ENCODE data around the gene P2RY4.
"Not testable (repeated sequence)": the region's sequence is repeated elsewhere in the genome, so short reads cannot be mapped to it uniquely, and the experiment has no call there.

Gene P2RY4

GRCh38 chrX:70260104-70260503 is at the start of gene P2RY4:
Gene P2RY4 (minus strand): TSS chrX:70260204. CDS start chrX:70259624, 580 bp downstream.
- no peak within 1 kb of the TSS for H3K27ac ChIP-seq (ENCODE audit: low read depth, low read length)
- no peaks in the 10 kb centered on the region for H3K4me1 ChIP-seq (ENCODE audit: insufficient read depth, low read length)
- H3K9me3 ChIP-seq (ENCODE audit: low read length), result no peaks in the 10 kb centered on the region
- no peaks in the 10 kb centered on the region for H3K27me3 ChIP-seq (ENCODE audit: control insufficient read depth in 1 of 2, insufficient read depth in 2 of 2, low read length in 2 of 2)
- H3K36me3 ChIP-seq (ENCODE audit: insufficient read depth, low read length), result no peaks in the 10 kb centered on the region
- H3K4me3 ChIP-seq (ENCODE audit: low read depth in 1 of 2, low read length in 2 of 2), result no peak within 1 kb of the TSS
- no peak within 1 kb of the TSS for H3K9ac ChIP-seq (ENCODE audit: low read length)

GRCh38 chrX:70301716-70302115 is 41.7 kb upstream of the P2RY4 start:
- Histone ChIP-seq H3K9me3 (ENCODE audit: low read length) (no peaks in the 10 kb centered on the region), H3K9ac (ENCODE audit: low read length) (no peak overlapping the region), H3K36me3 (ENCODE audit: insufficient read depth, low read length) (no peaks in the 10 kb centered on the region), H3K4me1 (ENCODE audit: insufficient read depth, low read length) (no peaks in the 10 kb centered on the region), H3K27ac (ENCODE audit: low read depth, low read length) (no peak overlapping the region), H3K27me3 (ENCODE audit: control insufficient read depth in 1 of 2, insufficient read depth in 2 of 2, low read length in 2 of 2) (no peaks in the 10 kb centered on the region), H3K4me3 (ENCODE audit: low read depth in 1 of 2, low read length in 2 of 2) (no peak overlapping the region)

GRCh38 chrX:70293621-70294020 is 33.6 kb upstream of the P2RY4 start:
- Histone ChIP-seq H3K4me1 (ENCODE audit: insufficient read depth, low read length) (peaks cover 7% of the 10 kb centered on the region), H3K27ac (ENCODE audit: low read depth, low read length) (no peak overlapping the region), H3K9ac (ENCODE audit: low read length) (no peak overlapping the region), H3K9me3 (ENCODE audit: low read length) (no peaks in the 10 kb centered on the region), H3K27me3 (ENCODE audit: control insufficient read depth in 1 of 2, insufficient read depth in 2 of 2, low read length in 2 of 2) (no peaks in the 10 kb centered on the region), H3K4me3 (ENCODE audit: low read depth in 1 of 2, low read length in 2 of 2) (no peak overlapping the region), H3K36me3 (ENCODE audit: insufficient read depth, low read length) (no peaks in the 10 kb centered on the region)

- Histone ChIP-seq H3K36me3 (ENCODE audit: insufficient read depth, low read length) (no peaks in the 10 kb centered on the region), H3K9me3 (ENCODE audit: low read length) (no peaks in the 10 kb centered on the region), H3K27me3 (ENCODE audit: control insufficient read depth in 1 of 2, insufficient read depth in 2 of 2, low read length in 2 of 2) (no peaks in the 10 kb centered on the region), H3K9ac (ENCODE audit: low read length) (no peak overlapping the region), H3K4me3 (ENCODE audit: low read depth in 1 of 2, low read length in 2 of 2) (no peak overlapping the region), H3K4me1 (ENCODE audit: insufficient read depth, low read length) (peaks cover 7% of the 10 kb centered on the region), H3K27ac (ENCODE audit: low read depth, low read length) (no peak overlapping the region)
Observed at GRCh38 chrX:70292788-70293187, 32.8 kb upstream of the P2RY4 start.

- H3K36me3 ChIP-seq (ENCODE audit: insufficient read depth, low read length), result no peaks in the 10 kb centered on the region
- H3K27ac ChIP-seq (ENCODE audit: low read depth, low read length), result no peak within 1 kb of the TSS
- peak within 1 kb of the TSS; percentile 33 for H3K9ac ChIP-seq (ENCODE audit: low read length)
- H3K27me3 ChIP-seq (ENCODE audit: control insufficient read depth in 1 of 2, insufficient read depth in 2 of 2, low read length in 2 of 2), result no peaks in the 10 kb centered on the region
- no peaks in the 10 kb centered on the region for H3K9me3 ChIP-seq (ENCODE audit: low read length)
- H3K4me1 ChIP-seq (ENCODE audit: insufficient read depth, low read length), result peaks cover 7% of the 10 kb centered on the region
- H3K4me3 ChIP-seq (ENCODE audit: low read depth in 1 of 2, low read length in 2 of 2), result peak within 1 kb of the TSS; percentile 49 to 56
Observed at GRCh38 chrX:70289793-70290770, 30.1 kb upstream of the P2RY4 start, which contains the start of the genes KIF4A and PDZD11. Gene KIF4A (plus strand): TSS chrX:70290104. CDS start chrX:70290459, 355 bp downstream. Gene PDZD11 (minus strand): TSS chrX:70289927. CDS start chrX:70289341, 586 bp downstream.

- H3K9ac ChIP-seq (ENCODE audit: low read length), result peak overlapping the region; percentile 33
- H3K27me3 ChIP-seq (ENCODE audit: control insufficient read depth in 1 of 2, insufficient read depth in 2 of 2, low read length in 2 of 2), result no peaks in the 10 kb centered on the region
- no peaks in the 10 kb centered on the region for H3K9me3 ChIP-seq (ENCODE audit: low read length)
- no peaks in the 10 kb centered on the region for H3K36me3 ChIP-seq (ENCODE audit: insufficient read depth, low read length)
- peak overlapping the region; percentile 49 to 56 for H3K4me3 ChIP-seq (ENCODE audit: low read depth in 1 of 2, low read length in 2 of 2)
- H3K27ac ChIP-seq (ENCODE audit: low read depth, low read length), result no peak overlapping the region
- H3K4me1 ChIP-seq (ENCODE audit: insufficient read depth, low read length), result peaks cover 7% of the 10 kb centered on the region
Observed at GRCh38 chrX:70289168-70289792, 29.3 kb upstream of the P2RY4 start.

GRCh38 chrX:70281951-70282350 is 21.9 kb upstream of the P2RY4 start, which contains the start of gene RAB41:
Gene RAB41 (plus strand): TSS chrX:70282172. CDS start chrX:70282218, 46 bp downstream.
- Histone ChIP-seq H3K27me3 (ENCODE audit: control insufficient read depth in 1 of 2, insufficient read depth in 2 of 2, low read length in 2 of 2) (peaks cover 0 to 5% of the 10 kb centered on the region in 2 donors), H3K4me3 (ENCODE audit: low read depth in 1 of 2, low read length in 2 of 2) (no peak within 1 kb of the TSS), H3K27ac (ENCODE audit: low read depth, low read length) (no peak within 1 kb of the TSS), H3K4me1 (ENCODE audit: insufficient read depth, low read length) (no peaks in the 10 kb centered on the region), H3K36me3 (ENCODE audit: insufficient read depth, low read length) (no peaks in the 10 kb centered on the region), H3K9me3 (ENCODE audit: low read length) (no peaks in the 10 kb centered on the region), H3K9ac (ENCODE audit: low read length) (no peak within 1 kb of the TSS)

- Histone ChIP-seq H3K9ac (ENCODE audit: low read length) (no peak overlapping the region), H3K27me3 (ENCODE audit: control insufficient read depth in 1 of 2, insufficient read depth in 2 of 2, low read length in 2 of 2) (peaks cover 0 to 5% of the 10 kb centered on the region in 2 donors), H3K4me3 (ENCODE audit: low read depth in 1 of 2, low read length in 2 of 2) (no peak overlapping the region), H3K4me1 (ENCODE audit: insufficient read depth, low read length) (no peaks in the 10 kb centered on the region), H3K9me3 (ENCODE audit: low read length) (no peaks in the 10 kb centered on the region), H3K27ac (ENCODE audit: low read depth, low read length) (no peak overlapping the region), H3K36me3 (ENCODE audit: insufficient read depth, low read length) (no peaks in the 10 kb centered on the region)
Observed at GRCh38 chrX:70280573-70280972, 20.6 kb upstream of the P2RY4 start.

- no peak overlapping the region for H3K27ac ChIP-seq (ENCODE audit: low read depth, low read length)
- H3K27me3 ChIP-seq (ENCODE audit: control insufficient read depth in 1 of 2, insufficient read depth in 2 of 2, low read length in 2 of 2), result peaks cover 0 to 5% of the 10 kb centered on the region in 2 donors
- H3K9ac ChIP-seq (ENCODE audit: low read length), result no peak overlapping the region
Observed at GRCh38 chrX:70279081-70279480, 19.1 kb upstream of the P2RY4 start.

GRCh38 chrX:70274029-70274428 is 14.0 kb upstream of the P2RY4 start:
- not testable (repeated sequence) for H3K9ac ChIP-seq (ENCODE audit: low read length); H3K4me1 ChIP-seq (ENCODE audit: insufficient read depth, low read length); H3K36me3 ChIP-seq (ENCODE audit: insufficient read depth, low read length); H3K27ac ChIP-seq (ENCODE audit: low read depth, low read length); H3K9me3 ChIP-seq (ENCODE audit: low read length); H3K27me3 ChIP-seq (ENCODE audit: control insufficient read depth in 1 of 2, insufficient read depth in 2 of 2, low read length in 2 of 2); H3K4me3 ChIP-seq (ENCODE audit: low read depth in 1 of 2, low read length in 2 of 2)

More at GRCh38 chrX:70279081-70279480, 19.1 kb upstream of the P2RY4 start:
- Histone ChIP-seq H3K4me3 (ENCODE audit: low read depth in 1 of 2, low read length in 2 of 2) (no peak overlapping the region), H3K36me3 (ENCODE audit: insufficient read depth, low read length) (no peaks in the 10 kb centered on the region), H3K9me3 (ENCODE audit: low read length) (no peaks in the 10 kb centered on the region), H3K4me1 (ENCODE audit: insufficient read depth, low read length) (no peaks in the 10 kb centered on the region)

- H3K36me3 ChIP-seq (ENCODE audit: insufficient read depth, low read length), result no peaks in the 10 kb centered on the region
- H3K4me3 ChIP-seq (ENCODE audit: low read depth in 1 of 2, low read length in 2 of 2), result no peak within 1 kb of the TSS
- peaks cover 0 to 5% of the 10 kb centered on the region in 2 donors for H3K27me3 ChIP-seq (ENCODE audit: control insufficient read depth in 1 of 2, insufficient read depth in 2 of 2, low read length in 2 of 2)
- no peak within 1 kb of the TSS for H3K27ac ChIP-seq (ENCODE audit: low read depth, low read length)
- no peak within 1 kb of the TSS for H3K9ac ChIP-seq (ENCODE audit: low read length)
- no peaks in the 10 kb centered on the region for H3K9me3 ChIP-seq (ENCODE audit: low read length)
- H3K4me1 ChIP-seq (ENCODE audit: insufficient read depth, low read length), result no peaks in the 10 kb centered on the region
Observed at GRCh38 chrX:70268034-70268433, 8.0 kb upstream of the P2RY4 start, which contains the start of gene ARR3. Gene ARR3 (plus strand): TSS chrX:70268334. CDS start chrX:70269386, 1,052 bp downstream.
